Esophagus squamous epithelium (tissue), 4 donors: ENCODE data around the gene APOL5. TPM values are rescaled to one million over a fixed set of nuclear protein-coding genes. Genes with fewer than 3 reads are reported as not detected.

Source experiments
- total RNA-seq, 4 donors: library from RNA; depleted of rRNA; stranded (reverse); fragments of >200 nt; gene quantifications; one replicate each; pipeline ENCODE4 v1.1.0, GENCODE V29; 2016

The APOL5 gene
- total RNA-seq, 4 donors from 2014 or later, result not detected

Other genes starting within 250 kb of the APOL5 start
- gene RASD2, start 177.0 kb upstream of the APOL5 start, total RNA-seq, result under 1 TPM in 3 of 4 donors, not detected in 1; 0.06 to 0.26 (median 0.19) TPM
- 10 to 100 TPM in 1 of 4 donors, 1 to 10 TPM in 1, under 1 TPM in 1, not detected in 1; 0.44 to 11.8 (median 5.4) TPM for gene MB, start 100.5 kb upstream of the APOL5 start, total RNA-seq
- 10 to 100 TPM in 2 of 4 donors, 1 to 10 TPM in 2; 7.8 to 22.3 (median 9.5) TPM for gene APOL6, start 69.4 kb upstream of the APOL5 start, total RNA-seq